ENCODE data around the gene NAV2. TPM values are rescaled to one million over a fixed set of nuclear protein-coding genes. Genes with fewer than 3 reads are reported as not detected.

The NAV2 gene
- total and polyA plus RNA-seq, 2 donors: 2.0 to 5.8 TPM

DNA sequence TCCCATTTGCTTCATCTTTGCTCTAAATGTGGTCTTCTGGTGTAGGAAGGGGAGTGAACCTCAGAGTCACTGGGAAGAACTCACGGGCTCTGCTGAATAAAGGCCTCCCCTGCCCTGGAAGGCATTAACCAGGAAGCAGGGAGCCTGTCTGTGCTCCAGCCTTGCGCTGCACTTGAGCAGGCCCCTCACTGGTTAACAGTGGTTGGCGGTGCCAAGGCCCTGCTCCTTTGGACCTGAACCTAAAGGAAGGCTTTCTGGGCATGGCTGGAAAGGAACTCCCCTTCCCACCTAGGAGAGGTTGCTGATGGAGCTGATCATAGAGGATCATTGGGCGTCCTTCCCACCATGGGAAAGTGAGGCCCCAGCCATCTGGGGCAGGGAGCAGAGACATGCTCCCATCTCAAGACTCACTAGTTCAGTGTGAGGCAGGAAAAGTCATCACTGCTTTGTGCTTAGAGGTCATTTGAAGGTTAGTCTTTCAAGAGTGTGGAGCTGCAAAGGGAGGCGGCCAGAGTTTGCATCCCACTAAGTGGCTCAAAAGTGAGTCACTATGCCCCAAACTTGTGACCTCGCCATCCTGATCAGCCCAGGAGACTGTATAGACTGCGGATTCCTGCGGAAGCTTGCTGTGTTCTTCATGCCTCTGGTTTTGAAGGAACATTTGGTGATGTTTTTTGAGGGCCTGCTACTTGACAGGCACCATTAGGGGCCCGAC lies 397.3 kb downstream of the NAV2 start:
- no peaks in the 10 kb centered on the region for H3K9me3 ChIP-seq (ENCODE audit: control insufficient read depth in 2 of 2, insufficient read depth in 1 of 2, low read length in 1 of 2)
- no peak overlapping the region for H3K27ac ChIP-seq (ENCODE audit: low read depth in 1 of 2, low read length in 1 of 2)
- 98% methylated on average over 9 of the region's 9 CpGs for WGBS
- no peaks in the 10 kb centered on the region for H3K27me3 ChIP-seq (ENCODE audit: control insufficient read depth in 2 of 2, insufficient read depth in 1 of 2, low read length in 1 of 2)
- H3K36me3 ChIP-seq (ENCODE audit: control insufficient read depth in 2 of 2, insufficient read depth in 2 of 2, low read length in 1 of 2): no peaks in the 10 kb centered on the region
- H3K4me3 ChIP-seq (ENCODE audit: low read length in 2 of 2): no peak overlapping the region
- DNase-seq (ENCODE audit: low read depth in 6 of 9, low spot score in 9 of 9): no peak
- H3K4me1 ChIP-seq (ENCODE audit: control insufficient read depth in 2 of 2, insufficient read depth in 2 of 2, low read length in 2 of 2): no peaks in the 10 kb centered on the region

DNA sequence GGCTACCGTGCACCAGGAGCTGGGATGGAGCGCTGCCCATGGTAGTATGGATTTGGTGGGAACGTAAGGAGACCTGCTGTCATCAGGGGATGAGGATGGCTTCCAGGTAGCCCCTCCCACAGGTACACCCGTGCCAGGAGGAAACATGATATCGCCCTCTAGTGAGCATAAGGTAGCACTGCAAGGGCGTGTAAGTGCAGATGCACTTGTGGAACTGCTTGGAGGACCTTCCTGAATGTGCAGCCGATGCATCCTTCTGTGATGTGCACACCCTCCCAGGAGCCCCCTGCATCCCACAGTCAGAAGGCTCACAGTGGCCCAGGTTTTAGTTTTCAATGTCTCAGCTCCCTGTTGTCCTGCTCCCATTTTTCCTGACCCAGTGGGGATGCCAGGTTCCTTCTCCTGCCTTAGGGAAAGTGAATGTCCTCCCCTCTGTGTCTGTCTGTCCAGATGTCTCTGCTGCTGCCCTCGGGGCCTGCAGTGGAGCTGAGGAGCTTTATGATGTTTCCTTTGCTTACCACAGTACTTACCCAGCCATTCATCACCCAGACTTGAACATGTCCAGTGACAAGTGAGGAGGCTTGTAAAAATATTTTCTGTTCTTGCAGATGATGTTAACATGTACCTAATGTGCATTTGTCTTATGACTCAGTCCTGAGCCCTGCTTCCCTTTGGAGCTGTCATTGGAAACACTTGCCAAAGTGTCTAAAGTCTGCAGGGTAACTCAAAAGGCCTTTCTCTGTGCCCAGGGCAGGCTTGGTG lies 398.5 kb downstream of the NAV2 start:
- Histone ChIP-seq H3K36me3 (ENCODE audit: control insufficient read depth in 2 of 2, insufficient read depth in 2 of 2, low read length in 1 of 2) (no peaks in the 10 kb centered on the region), H3K9me3 (ENCODE audit: control insufficient read depth in 2 of 2, insufficient read depth in 1 of 2, low read length in 1 of 2) (no peaks in the 10 kb centered on the region), H3K4me3 (ENCODE audit: low read length in 2 of 2) (no peak overlapping the region), H3K4me1 (ENCODE audit: control insufficient read depth in 2 of 2, insufficient read depth in 2 of 2, low read length in 2 of 2) (no peaks in the 10 kb centered on the region), H3K27ac (ENCODE audit: low read depth in 1 of 2, low read length in 1 of 2) (no peak overlapping the region), H3K27me3 (ENCODE audit: control insufficient read depth in 2 of 2, insufficient read depth in 1 of 2, low read length in 1 of 2) (no peaks in the 10 kb centered on the region)
- peak in 6 of 9 donors; percentile 13 to 59 (median 21) for DNase-seq (ENCODE audit: low read depth in 6 of 9, low spot score in 9 of 9)
- 18% methylated on average over 8 of the region's 8 CpGs for WGBS

DNA sequence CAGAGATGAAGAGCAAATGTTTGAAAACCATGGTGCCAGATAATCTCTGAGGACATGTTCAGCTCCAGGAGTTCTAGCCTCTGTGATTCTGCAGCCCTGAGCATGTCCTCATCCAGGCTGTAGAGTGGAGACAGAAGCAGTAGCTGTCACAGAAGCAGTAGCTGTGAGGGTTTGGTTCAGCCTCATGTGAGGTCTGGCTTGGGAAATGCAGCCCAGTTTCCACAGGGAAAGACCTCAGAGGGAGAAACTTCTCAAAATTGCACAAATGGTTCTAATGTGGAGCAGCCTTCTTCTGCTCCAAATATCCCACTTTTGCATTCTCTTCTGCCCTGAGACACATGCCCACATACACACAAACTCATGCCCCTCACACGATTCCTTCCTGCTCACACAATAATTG lies 399.2 kb downstream of the NAV2 start:
- Histone ChIP-seq H3K9me3 (ENCODE audit: control insufficient read depth in 2 of 2, insufficient read depth in 1 of 2, low read length in 1 of 2) (no peaks in the 10 kb centered on the region), H3K4me3 (ENCODE audit: low read length in 2 of 2) (no peak overlapping the region), H3K27me3 (ENCODE audit: control insufficient read depth in 2 of 2, insufficient read depth in 1 of 2, low read length in 1 of 2) (no peaks in the 10 kb centered on the region), H3K4me1 (ENCODE audit: control insufficient read depth in 2 of 2, insufficient read depth in 2 of 2, low read length in 2 of 2) (no peaks in the 10 kb centered on the region), H3K27ac (ENCODE audit: low read depth in 1 of 2, low read length in 1 of 2) (no peak overlapping the region), H3K36me3 (ENCODE audit: control insufficient read depth in 2 of 2, insufficient read depth in 2 of 2, low read length in 1 of 2) (no peaks in the 10 kb centered on the region)
- 96% methylated on average over 1 of the region's 1 CpG for WGBS
- no peak for DNase-seq (ENCODE audit: low read depth in 6 of 9, low spot score in 9 of 9)

DNA sequence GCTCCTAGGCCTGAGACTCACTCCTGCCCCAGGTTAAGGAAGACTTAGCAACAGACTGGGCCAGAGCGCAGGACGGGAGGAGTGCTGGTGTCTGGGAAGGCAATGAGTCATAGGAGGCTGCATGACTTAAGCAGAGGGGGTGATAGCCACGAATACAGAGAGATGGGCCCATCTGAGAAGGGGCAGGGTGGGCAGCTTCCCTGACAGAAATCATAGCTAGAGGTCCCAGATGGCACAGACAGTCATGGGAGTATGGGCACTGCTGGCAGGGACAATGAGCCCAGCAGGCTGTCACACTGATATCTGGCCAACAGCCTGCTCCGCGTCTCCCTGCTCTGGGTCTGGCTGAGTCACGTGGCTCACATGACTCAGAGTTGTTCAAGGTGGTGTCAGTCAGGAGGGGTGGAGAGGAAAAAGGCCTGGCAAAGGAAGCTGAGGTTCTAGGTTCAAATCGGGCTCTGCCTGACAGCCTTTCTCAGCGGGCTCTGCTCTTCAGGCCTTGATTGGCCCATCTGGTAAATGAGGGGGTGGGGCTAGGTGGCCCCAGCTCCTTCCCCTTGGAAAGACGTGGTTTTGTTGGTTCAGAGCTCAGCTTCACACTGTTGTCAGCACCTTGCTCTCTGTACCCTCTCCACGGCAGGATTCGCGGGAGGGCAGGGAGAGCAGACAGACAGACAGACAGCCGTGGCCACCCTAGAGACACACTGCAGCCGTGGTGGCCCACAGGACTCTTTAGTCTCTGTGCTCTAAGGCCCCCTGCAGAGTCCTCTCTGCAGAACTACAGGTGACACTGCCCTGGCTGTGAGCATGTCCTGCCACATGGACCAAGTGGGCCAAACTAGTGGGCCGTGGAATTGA lies 399.9 kb downstream of the NAV2 start:
- no peaks in the 10 kb centered on the region for H3K4me1 ChIP-seq (ENCODE audit: control insufficient read depth in 2 of 2, insufficient read depth in 2 of 2, low read length in 2 of 2)
- no peak overlapping the region for H3K27ac ChIP-seq (ENCODE audit: low read depth in 1 of 2, low read length in 1 of 2)
- H3K4me3 ChIP-seq (ENCODE audit: low read length in 2 of 2): no peak overlapping the region
- WGBS: 70% methylated on average over 15 of the region's 15 CpGs
- H3K36me3 ChIP-seq (ENCODE audit: control insufficient read depth in 2 of 2, insufficient read depth in 2 of 2, low read length in 1 of 2): no peaks in the 10 kb centered on the region
- no peaks in the 10 kb centered on the region for H3K27me3 ChIP-seq (ENCODE audit: control insufficient read depth in 2 of 2, insufficient read depth in 1 of 2, low read length in 1 of 2)
- no peak for DNase-seq (ENCODE audit: low read depth in 6 of 9, low spot score in 9 of 9)
- H3K9me3 ChIP-seq (ENCODE audit: control insufficient read depth in 2 of 2, insufficient read depth in 1 of 2, low read length in 1 of 2): no peaks in the 10 kb centered on the region

DNA sequence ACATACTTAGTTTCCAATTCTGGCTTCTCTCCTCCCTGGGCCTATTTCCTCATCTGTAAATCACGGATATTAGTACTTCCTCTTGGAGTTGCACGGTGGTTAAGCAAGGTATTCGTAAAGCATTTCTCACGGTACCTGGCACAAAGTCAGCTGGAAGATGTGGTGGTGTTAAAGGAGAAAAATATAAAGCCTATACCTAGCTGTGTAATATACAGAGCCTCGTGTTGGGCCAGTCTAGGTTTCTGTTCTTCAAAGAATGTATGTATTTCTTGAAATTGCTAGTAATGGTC lies 400.5 kb downstream of the NAV2 start:
- Histone ChIP-seq H3K27ac (ENCODE audit: low read depth in 1 of 2, low read length in 1 of 2) (no peak overlapping the region), H3K4me3 (ENCODE audit: low read length in 2 of 2) (no peak overlapping the region)

GRCh38 chr11:20114588-20114987 lies 402.0 kb downstream of the NAV2 start:
- 96% methylated on average over 10 of the region's 10 CpGs for WGBS
- Histone ChIP-seq H3K4me1 (ENCODE audit: control insufficient read depth in 2 of 2, insufficient read depth in 2 of 2, low read length in 2 of 2) (no peaks in the 10 kb centered on the region), H3K4me3 (ENCODE audit: low read length in 2 of 2) (no peak overlapping the region), H3K9me3 (ENCODE audit: control insufficient read depth in 2 of 2, insufficient read depth in 1 of 2, low read length in 1 of 2) (no peaks in the 10 kb centered on the region), H3K27me3 (ENCODE audit: control insufficient read depth in 2 of 2, insufficient read depth in 1 of 2, low read length in 1 of 2) (no peaks in the 10 kb centered on the region), H3K36me3 (ENCODE audit: control insufficient read depth in 2 of 2, insufficient read depth in 2 of 2, low read length in 1 of 2) (no peaks in the 10 kb centered on the region), H3K27ac (ENCODE audit: low read depth in 1 of 2, low read length in 1 of 2) (no peak overlapping the region)
- DNase-seq (ENCODE audit: low read depth in 6 of 9, low spot score in 9 of 9): no peak

More for the DNA sequence above, 400.5 kb downstream of the NAV2 start:
- no peaks in the 10 kb centered on the region for H3K36me3 ChIP-seq (ENCODE audit: control insufficient read depth in 2 of 2, insufficient read depth in 2 of 2, low read length in 1 of 2)
- 34% methylated on average over 5 of the region's 5 CpGs for WGBS
- no peaks in the 10 kb centered on the region for H3K4me1 ChIP-seq (ENCODE audit: control insufficient read depth in 2 of 2, insufficient read depth in 2 of 2, low read length in 2 of 2)
- DNase-seq (ENCODE audit: low read depth in 6 of 9, low spot score in 9 of 9): no peak
- H3K9me3 ChIP-seq (ENCODE audit: control insufficient read depth in 2 of 2, insufficient read depth in 1 of 2, low read length in 1 of 2): no peaks in the 10 kb centered on the region
- H3K27me3 ChIP-seq (ENCODE audit: control insufficient read depth in 2 of 2, insufficient read depth in 1 of 2, low read length in 1 of 2): no peaks in the 10 kb centered on the region

GRCh38 chr11:20116825-20117224 lies 404.2 kb downstream of the NAV2 start:
- WGBS: 65% methylated on average over 1 of the region's 1 CpG

GRCh38 chr11:20117291-20117690 lies 404.7 kb downstream of the NAV2 start:
- no peaks in the 10 kb centered on the region for H3K27me3 ChIP-seq (ENCODE audit: control insufficient read depth in 2 of 2, insufficient read depth in 1 of 2, low read length in 1 of 2)
- no peaks in the 10 kb centered on the region for H3K36me3 ChIP-seq (ENCODE audit: control insufficient read depth in 2 of 2, insufficient read depth in 2 of 2, low read length in 1 of 2)
- H3K4me1 ChIP-seq (ENCODE audit: control insufficient read depth in 2 of 2, insufficient read depth in 2 of 2, low read length in 2 of 2): no peaks in the 10 kb centered on the region
- H3K9me3 ChIP-seq (ENCODE audit: control insufficient read depth in 2 of 2, insufficient read depth in 1 of 2, low read length in 1 of 2): no peaks in the 10 kb centered on the region
- no peak overlapping the region for H3K4me3 ChIP-seq (ENCODE audit: low read length in 2 of 2)
- no peak overlapping the region for H3K27ac ChIP-seq (ENCODE audit: low read depth in 1 of 2, low read length in 1 of 2)
- 95% methylated on average over 5 of the region's 5 CpGs for WGBS
- no peak for DNase-seq (ENCODE audit: low read depth in 6 of 9, low spot score in 9 of 9)

More at GRCh38 chr11:20116825-20117224, 404.2 kb downstream of the NAV2 start:
- Histone ChIP-seq H3K4me3 (ENCODE audit: low read length in 2 of 2) (no peak overlapping the region), H3K27me3 (ENCODE audit: control insufficient read depth in 2 of 2, insufficient read depth in 1 of 2, low read length in 1 of 2) (no peaks in the 10 kb centered on the region), H3K36me3 (ENCODE audit: control insufficient read depth in 2 of 2, insufficient read depth in 2 of 2, low read length in 1 of 2) (no peaks in the 10 kb centered on the region), H3K4me1 (ENCODE audit: control insufficient read depth in 2 of 2, insufficient read depth in 2 of 2, low read length in 2 of 2) (no peaks in the 10 kb centered on the region), H3K27ac (ENCODE audit: low read depth in 1 of 2, low read length in 1 of 2) (no peak overlapping the region), H3K9me3 (ENCODE audit: control insufficient read depth in 2 of 2, insufficient read depth in 1 of 2, low read length in 1 of 2) (no peaks in the 10 kb centered on the region)
- no peak for DNase-seq (ENCODE audit: low read depth in 6 of 9, low spot score in 9 of 9)

GRCh38 chr11:20118209-20118608 lies 405.6 kb downstream of the NAV2 start:
- no peaks in the 10 kb centered on the region for H3K36me3 ChIP-seq (ENCODE audit: control insufficient read depth in 2 of 2, insufficient read depth in 2 of 2, low read length in 1 of 2)
- 96% methylated on average over 15 of the region's 15 CpGs for WGBS

More at GRCh38 chr11:20118209-20118608, 405.6 kb downstream of the NAV2 start:
- Histone ChIP-seq H3K4me3 (ENCODE audit: low read length in 2 of 2) (no peak overlapping the region), H3K9me3 (ENCODE audit: control insufficient read depth in 2 of 2, insufficient read depth in 1 of 2, low read length in 1 of 2) (no peaks in the 10 kb centered on the region), H3K4me1 (ENCODE audit: control insufficient read depth in 2 of 2, insufficient read depth in 2 of 2, low read length in 2 of 2) (no peaks in the 10 kb centered on the region), H3K27ac (ENCODE audit: low read depth in 1 of 2, low read length in 1 of 2) (no peak overlapping the region), H3K27me3 (ENCODE audit: control insufficient read depth in 2 of 2, insufficient read depth in 1 of 2, low read length in 1 of 2) (no peaks in the 10 kb centered on the region)
- no peak for DNase-seq (ENCODE audit: low read depth in 6 of 9, low spot score in 9 of 9)

Measured in thymus (tissue), 11 donors.